H9 (cell line): ENCODE measurements around the gene AFAP1L2. TPM values are rescaled to one million over a fixed set of nuclear protein-coding genes. Genes with fewer than 3 reads are reported as not detected.

Experiments
- DNase-seq: peaks from one replicate; pipeline ENCODE4 v3.0.0-alpha.2; 2017
- H2AFZ ChIP-seq: one replicate; pipeline ENCODE4 v1.6.1; 2013; ENCODE audit warnings: mild to moderate bottlenecking, low read length, control low read depth, moderate library complexity
- H2AK5ac ChIP-seq: 2 replicates; pipeline ENCODE4 v1.6.1; 2013; ENCODE audit warnings: low read length, control low read depth, mixed read lengths; ENCODE audit not compliant: insufficient read length
- H2BK120ac ChIP-seq: one replicate; pipeline ENCODE4 v1.6.1; 2013; ENCODE audit warnings: low read depth, mild to moderate bottlenecking, low read length, control low read depth, inconsistent platforms; ENCODE audit not compliant: poor library complexity, severe bottlenecking
- H2BK12ac ChIP-seq: 2 replicates; pipeline ENCODE4 v1.6.1; 2013; ENCODE audit warnings: low read length, control low read depth, mixed read lengths, low read depth; ENCODE audit not compliant: insufficient read length
- H2BK15ac ChIP-seq: 2 replicates; pipeline ENCODE4 v1.6.1; 2013; ENCODE audit warnings: low read depth, low read length, control low read depth
- H2BK20ac ChIP-seq: one replicate; pipeline ENCODE4 v1.6.1; 2013; ENCODE audit warnings: low read depth, mild to moderate bottlenecking, low read length, control low read depth, inconsistent platforms; ENCODE audit not compliant: poor library complexity, severe bottlenecking
- H2BK5ac ChIP-seq: 2 replicates; pipeline ENCODE4 v1.6.1; 2013; ENCODE audit warnings: low read length, control low read depth, mixed read lengths; ENCODE audit not compliant: insufficient read length
- H3K14ac ChIP-seq: 2 replicates; pipeline ENCODE4 v1.6.1; 2013; ENCODE audit warnings: low read length, control low read depth; ENCODE audit not compliant: insufficient read depth
- H3K18ac ChIP-seq: 2 replicates; pipeline ENCODE4 v1.6.1; 2013; ENCODE audit warnings: low read depth, mild to moderate bottlenecking, mixed read lengths, low read length, control low read depth; ENCODE audit not compliant: insufficient read length
- H3K23ac ChIP-seq: 2 replicates; pipeline ENCODE4 v1.6.1; 2013; ENCODE audit warnings: low read length, control low read depth, mixed read lengths, low read depth; ENCODE audit not compliant: insufficient read length
- H3K23me2 ChIP-seq: 2 replicates; pipeline ENCODE4 v1.6.1; 2013; ENCODE audit warnings: low read depth, mild to moderate bottlenecking, mixed read lengths, low read length, control low read depth; ENCODE audit not compliant: insufficient read length, poor library complexity, severe bottlenecking
- H3K27ac ChIP-seq: 2 replicates; pipeline ENCODE4 v1.5.1; 2013; ENCODE audit warnings: low read length, control low read depth, mixed read lengths, low read depth; ENCODE audit not compliant: insufficient read length
- H3K27me3 ChIP-seq: 2 replicates; pipeline ENCODE4 v1.6.1; 2013; ENCODE audit warnings: low read length, control low read depth, inconsistent platforms; ENCODE audit not compliant: insufficient read depth
- H3K4ac ChIP-seq: 2 replicates; pipeline ENCODE4 v1.6.1; 2013; ENCODE audit warnings: low read depth, mild to moderate bottlenecking, control low read depth, inconsistent platforms, low read length, moderate library complexity
- H3K4me1 ChIP-seq: 2 replicates; pipeline ENCODE4 v1.6.1; 2013; ENCODE audit warnings: low read length, control low read depth, inconsistent platforms; ENCODE audit not compliant: insufficient read depth
- H3K4me2 ChIP-seq: 2 replicates; pipeline ENCODE4 v1.6.1; 2013; ENCODE audit warnings: low read length, control low read depth, mixed read lengths; ENCODE audit not compliant: insufficient read length, insufficient read depth
- H3K56ac ChIP-seq: 2 replicates; pipeline ENCODE4 v1.6.1; 2013; ENCODE audit warnings: low read depth, mild to moderate bottlenecking, mixed read lengths, low read length, control low read depth; ENCODE audit not compliant: insufficient read length
- H3K79me1 ChIP-seq: 2 replicates; pipeline ENCODE4 v1.6.1; 2013; ENCODE audit warnings: low read depth, mild to moderate bottlenecking, moderate library complexity, low read length, control low read depth, inconsistent platforms; ENCODE audit not compliant: insufficient read depth, poor library complexity, severe bottlenecking
- H3K79me2 ChIP-seq: 2 replicates; pipeline ENCODE4 v1.6.1; 2013; ENCODE audit warnings: low read length, control low read depth, inconsistent platforms; ENCODE audit not compliant: insufficient read depth
- H3K9ac ChIP-seq: 2 replicates; pipeline ENCODE4 v1.6.1; 2013; ENCODE audit warnings: low read length, control low read depth, mixed read lengths; ENCODE audit not compliant: insufficient read length; ENCODE audit errors: extremely low read depth
- H3K9me3 ChIP-seq: one replicate; pipeline ENCODE4 v1.6.1; 2013; ENCODE audit warnings: low read depth, low read length, inconsistent platforms; ENCODE audit not compliant: control insufficient read depth
- H3T11ph ChIP-seq: one replicate; pipeline ENCODE4 v1.6.1; 2013; ENCODE audit warnings: mild to moderate bottlenecking, low read length, control low read depth, inconsistent platforms
- H4K20me1 ChIP-seq: one replicate; pipeline ENCODE4 v1.6.1; 2013; ENCODE audit not compliant: control insufficient read depth, insufficient read length, insufficient read depth
- H4K5ac ChIP-seq: 2 replicates; pipeline ENCODE4 v1.6.1; 2013; ENCODE audit warnings: low read depth, mild to moderate bottlenecking, mixed read lengths, low read length, control low read depth; ENCODE audit not compliant: insufficient read length
- H4K8ac ChIP-seq: replicated peaks from 2 replicates; pipeline ENCODE4 v1.6.1; 2013; ENCODE audit warnings: low read length, control low read depth, mixed read lengths, low read depth; ENCODE audit not compliant: insufficient read length
- H4K91ac ChIP-seq: 2 replicates; pipeline ENCODE4 v1.6.1; 2013; ENCODE audit warnings: low read depth, mild to moderate bottlenecking, moderate library complexity, mixed read lengths, low read length, control low read depth; ENCODE audit not compliant: insufficient read length
- H3K27ac Mint-ChIP-seq, 3 experiments: 2 replicates in 2 of 3; 3 replicates in 1 of 3; pipeline ENCODE4 v1.8.0; 2020 to 2021; ENCODE audit warnings: mixed read lengths in 3 of 3, mild to moderate bottlenecking in 1 of 3, moderate library complexity in 1 of 3
- H3K27me3 Mint-ChIP-seq: 2 replicates; pipeline ENCODE4 v1.8.0; 2021; ENCODE audit warnings: low read depth, mild to moderate bottlenecking, moderate library complexity, mixed read lengths
- H3K36me3 Mint-ChIP-seq, 3 experiments: 2 replicates in 2 of 3; 3 replicates in 1 of 3; pipeline ENCODE4 v1.8.0; 2020 to 2021; ENCODE audit warnings: low read depth in 3 of 3, mixed read lengths in 3 of 3; ENCODE audit not compliant: insufficient read depth in 1 of 3
- H3K4me1 Mint-ChIP-seq, 2 experiments: 2 replicates each; pipeline ENCODE4 v1.8.0; 2020; ENCODE audit warnings: mixed read lengths in 2 of 2
- H3K4me3 Mint-ChIP-seq, 2 experiments: 2 replicates in 1 of 2; 3 replicates in 1 of 2; pipeline ENCODE4 v1.8.0; 2020 to 2021; ENCODE audit warnings: mild to moderate bottlenecking in 2 of 2, mixed read lengths in 2 of 2, moderate library complexity in 1 of 2
- H3K9me3 Mint-ChIP-seq, 2 experiments: 2 replicates in 1 of 2; 3 replicates in 1 of 2; pipeline ENCODE4 v1.8.0; 2020; ENCODE audit warnings: mild to moderate bottlenecking in 2 of 2, mixed read lengths in 2 of 2, moderate library complexity in 1 of 2
- WGBS: extraction: QIAGEN DNeasy Blood & Tissue Kit; methylation state at CpG from one replicate; pipeline ENCODE4 v1.1.7; 2013; ENCODE audit warnings: missing lambda C conversion rate, low lambda C conversion rate, mixed read lengths; ENCODE audit not compliant: insufficient read length; ENCODE audit errors: extremely low coverage; 5-methylcytosine and 5-hydroxymethylcytosine counted together
- total RNA-seq: library from RNA; stranded (reverse); gene quantifications from 2 replicates; pipeline ENCODE4 v1.2.1, GENCODE V29; 2021
- TF ChIP-seq, protein P1 (sequence below): fragments of 200-600 bp; sonication (generic); conservative IDR thresholded peaks from 3 replicates; pipeline ENCODE4 v1.8.0; 2021; ENCODE audit warnings: antibody characterized with exemption, mild to moderate bottlenecking

AFAP1L2 gene
- total RNA-seq, 1 experiment from 2014 or later, result 0.77 TPM

DNA sequence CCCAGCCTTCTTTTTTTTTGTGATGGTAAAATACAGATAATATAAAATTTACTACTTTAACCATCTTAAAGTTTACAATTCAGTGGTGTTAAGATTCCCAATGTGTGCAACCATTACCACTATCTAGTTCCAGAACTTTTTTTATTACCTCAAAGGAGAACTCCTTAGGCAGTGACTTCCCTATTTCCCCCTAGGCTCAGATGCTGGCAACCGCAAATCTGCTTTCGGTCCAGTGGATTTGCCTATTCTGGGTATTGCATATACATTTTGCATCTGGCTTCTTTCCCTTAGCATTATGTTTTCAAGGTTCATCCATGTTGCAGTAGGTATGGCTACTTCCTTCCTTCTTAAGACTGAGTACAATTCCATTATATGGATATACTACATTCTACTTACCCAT lies 56.5 kb downstream of the AFAP1L2 start:
- Histone ChIP-seq H2AK5ac (no peak overlapping the region), H4K5ac (no peak overlapping the region), H3K4me2 (no peak overlapping the region), H3T11ph (no peak overlapping the region), H3K23me2 (no peaks in the 10 kb centered on the region), H2BK20ac (no peak overlapping the region), H3K23ac (no peak overlapping the region), H3K79me1 (no peaks in the 10 kb centered on the region), H2BK15ac (no peak overlapping the region), H3K4ac (no peak overlapping the region), H3K56ac (no peak overlapping the region), H3K9me3 (no peaks in the 10 kb centered on the region), H4K20me1 (no peaks in the 10 kb centered on the region), H3K9ac (no peak overlapping the region), H3K18ac (no peak overlapping the region), H4K8ac (no peak overlapping the region), H2BK12ac (no peak overlapping the region), H2BK5ac (no peak overlapping the region), H3K14ac (no peak overlapping the region), H3K27me3 (no peaks in the 10 kb centered on the region), H2AFZ (no peak overlapping the region), H3K4me1 (no peaks in the 10 kb centered on the region; the same call in 1 of the 2 replicates), H3K27ac (no peak overlapping the region), H4K91ac (no peak overlapping the region), H2BK120ac (no peak overlapping the region), H3K79me2 (no peaks in the 10 kb centered on the region)
- TF ChIP-seq, protein P1, sequence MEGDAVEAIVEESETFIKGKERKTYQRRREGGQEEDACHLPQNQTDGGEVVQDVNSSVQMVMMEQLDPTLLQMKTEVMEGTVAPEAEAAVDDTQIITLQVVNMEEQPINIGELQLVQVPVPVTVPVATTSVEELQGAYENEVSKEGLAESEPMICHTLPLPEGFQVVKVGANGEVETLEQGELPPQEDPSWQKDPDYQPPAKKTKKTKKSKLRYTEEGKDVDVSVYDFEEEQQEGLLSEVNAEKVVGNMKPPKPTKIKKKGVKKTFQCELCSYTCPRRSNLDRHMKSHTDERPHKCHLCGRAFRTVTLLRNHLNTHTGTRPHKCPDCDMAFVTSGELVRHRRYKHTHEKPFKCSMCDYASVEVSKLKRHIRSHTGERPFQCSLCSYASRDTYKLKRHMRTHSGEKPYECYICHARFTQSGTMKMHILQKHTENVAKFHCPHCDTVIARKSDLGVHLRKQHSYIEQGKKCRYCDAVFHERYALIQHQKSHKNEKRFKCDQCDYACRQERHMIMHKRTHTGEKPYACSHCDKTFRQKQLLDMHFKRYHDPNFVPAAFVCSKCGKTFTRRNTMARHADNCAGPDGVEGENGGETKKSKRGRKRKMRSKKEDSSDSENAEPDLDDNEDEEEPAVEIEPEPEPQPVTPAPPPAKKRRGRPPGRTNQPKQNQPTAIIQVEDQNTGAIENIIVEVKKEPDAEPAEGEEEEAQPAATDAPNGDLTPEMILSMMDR, result no peak
- no CpG with 5 or more reads among the region's 2 CpGs for WGBS
- H3K36me3 Mint-ChIP-seq, result no peaks in the 10 kb centered on the region
- no peak overlapping the region for H3K27ac Mint-ChIP-seq
- H3K4me3 Mint-ChIP-seq, result no peak overlapping the region
- H3K27me3 Mint-ChIP-seq, result peaks cover 7% of the 10 kb centered on the region
- no peaks in the 10 kb centered on the region for H3K9me3 Mint-ChIP-seq
- DNase-seq, result no peak
- H3K4me1 Mint-ChIP-seq, result peaks cover 30 to 33% of the 10 kb centered on the region in 2 experiments
